NOMO-1 treated with DMSO at 0.1 percent for 48 hours (cell line): ENCODE measurements around the gene ZBTB44.
"Not testable (repeated sequence)": the region's sequence is repeated elsewhere in the genome, so short reads cannot be mapped to it uniquely, and the experiment has no call there.

ENCODE experiments used
- DNase-seq: peaks from one replicate; lab custom pipeline; 2025; ENCODE audit not compliant: unreplicated experiment; lab: John Stamatoyannopoulos, UW

The ZBTB44 gene

DNA sequence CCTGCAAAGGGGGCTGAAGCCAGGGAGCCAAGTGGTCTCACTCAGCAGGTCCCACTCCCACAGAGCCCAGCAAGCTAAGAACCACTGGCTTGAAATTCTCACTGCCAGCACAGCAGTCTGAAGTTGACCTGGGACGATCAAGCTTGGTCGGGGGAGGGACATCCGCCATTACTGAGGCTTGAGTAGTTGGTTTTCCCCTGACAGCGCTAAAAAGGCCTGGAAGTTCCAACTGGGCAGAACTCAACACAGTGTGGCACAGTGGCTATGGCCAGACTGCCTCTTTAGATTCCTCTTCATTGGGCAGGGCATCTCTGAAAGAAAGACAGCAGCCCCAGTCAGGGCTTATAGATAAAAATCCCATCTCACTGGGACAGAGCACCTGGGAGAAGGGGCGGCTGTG lies 64.8 kb downstream of the ZBTB44 start:
- DNase-seq: not testable (repeated sequence)

DNA sequence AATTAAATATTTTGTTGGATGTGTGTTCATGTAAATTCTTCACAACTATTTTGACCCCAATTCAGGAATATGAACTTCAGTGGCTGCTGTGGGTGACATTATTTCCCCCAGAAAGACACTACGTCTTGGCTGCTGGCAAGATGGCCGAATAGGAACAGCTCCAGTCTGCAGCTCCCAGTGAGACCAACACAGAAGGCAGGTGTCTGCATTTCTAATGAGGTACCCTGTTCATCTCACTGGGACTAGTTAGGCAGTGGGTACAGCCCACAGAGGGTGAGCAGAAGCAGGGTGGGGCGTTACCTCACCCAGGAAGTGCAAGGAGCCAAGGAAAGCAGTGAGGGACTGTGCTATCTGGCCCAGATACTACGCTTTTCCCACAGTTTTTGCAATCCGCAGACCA lies 65.3 kb downstream of the ZBTB44 start:
- no peak for DNase-seq

DNA sequence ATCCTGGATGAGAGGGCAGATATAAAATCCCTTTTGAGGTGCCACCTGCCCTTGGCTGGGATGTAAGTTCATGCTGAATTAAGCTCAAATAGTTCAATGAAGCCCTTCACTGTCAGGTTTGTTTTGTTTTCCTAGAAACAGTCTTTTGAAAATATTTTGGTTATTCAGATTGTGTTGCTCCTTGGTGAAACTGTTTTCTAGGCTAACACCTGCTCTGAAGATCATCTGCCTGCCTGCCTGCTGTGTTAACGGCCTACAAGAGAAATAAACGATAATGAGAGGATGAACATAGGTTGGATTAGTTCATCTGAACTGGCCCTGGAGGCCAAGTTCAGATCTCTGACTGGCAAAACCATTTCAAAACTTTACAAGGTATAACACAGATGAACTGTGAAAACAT lies 67.4 kb downstream of the ZBTB44 start:
- DNase-seq: no peak

DNA sequence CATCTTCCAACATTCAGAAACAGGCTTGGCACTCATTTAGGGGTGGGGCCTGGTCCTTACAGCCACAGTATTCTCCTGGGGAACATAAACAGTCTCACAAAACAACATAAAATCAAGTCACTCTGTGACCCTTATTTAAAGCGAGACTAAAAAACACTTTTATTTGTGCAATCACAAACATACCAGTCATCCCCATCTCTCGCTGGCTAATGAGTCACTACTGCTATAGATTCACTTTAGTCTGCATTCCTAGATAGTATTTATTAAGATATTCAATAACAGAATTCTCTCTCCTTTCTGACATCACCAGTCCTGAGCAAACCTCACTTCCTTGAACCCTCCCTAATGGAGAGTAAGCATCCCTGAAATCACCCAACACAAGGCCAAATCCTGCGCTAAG lies 68.0 kb downstream of the ZBTB44 start:
- DNase-seq: no peak

DNA sequence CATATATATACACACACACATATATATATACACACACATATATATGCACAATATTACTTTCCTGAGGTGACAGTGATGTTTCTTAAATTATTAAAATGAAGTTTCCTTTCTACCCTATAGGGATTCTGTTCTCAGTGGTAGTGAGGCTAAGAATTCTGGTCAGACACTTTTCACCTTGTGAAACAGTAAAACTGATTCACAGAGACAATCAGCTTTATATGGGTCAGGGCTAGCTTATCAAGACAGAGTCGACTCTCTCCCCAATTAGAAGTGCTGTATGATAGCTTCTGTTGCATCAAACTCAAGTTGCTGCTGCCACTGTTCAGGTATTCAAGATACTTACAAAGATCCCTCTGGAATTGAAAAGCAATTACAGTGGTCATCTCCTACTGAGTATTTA lies 68.4 kb downstream of the ZBTB44 start:
- DNase-seq: no peak

DNA sequence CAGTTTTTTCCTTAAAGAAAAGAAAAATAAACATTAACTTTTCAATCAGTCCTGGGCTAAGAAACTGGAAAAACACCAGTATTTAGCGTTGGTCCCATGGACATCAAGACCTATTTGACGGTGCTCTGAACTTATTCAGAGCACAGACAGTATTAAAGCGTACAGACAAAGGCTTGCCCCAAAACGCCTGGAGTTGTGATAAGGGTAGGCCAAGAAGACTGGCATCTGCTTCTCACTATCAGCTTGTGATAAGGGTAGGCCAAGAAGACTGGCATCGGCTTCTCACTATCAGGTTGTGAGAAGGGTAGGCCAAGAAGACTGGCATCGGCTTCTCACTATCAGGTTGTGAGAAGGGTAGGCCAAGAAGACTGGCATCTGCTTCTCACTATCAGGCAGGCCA lies 69.3 kb downstream of the ZBTB44 start:
- DNase-seq: not testable (repeated sequence)

DNA sequence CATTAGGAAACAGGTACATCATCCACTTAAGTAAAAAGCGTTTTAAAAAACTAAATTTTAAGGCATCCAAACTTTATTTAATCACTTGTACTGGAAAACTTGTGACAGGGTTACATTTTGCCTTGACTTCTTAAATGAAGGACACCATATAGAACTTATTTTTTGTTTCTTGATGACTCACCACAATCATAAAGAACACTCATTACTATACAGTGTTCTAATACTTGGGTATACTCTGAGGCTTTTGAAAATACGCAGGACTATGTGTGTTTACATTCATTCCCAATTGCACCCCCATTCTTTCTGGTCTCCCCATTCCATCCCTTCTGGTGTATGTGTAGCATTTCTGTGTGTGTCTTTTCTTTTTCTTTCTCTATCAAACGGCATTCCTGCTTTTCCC lies 69.9 kb downstream of the ZBTB44 start:
- DNase-seq: no peak

DNA sequence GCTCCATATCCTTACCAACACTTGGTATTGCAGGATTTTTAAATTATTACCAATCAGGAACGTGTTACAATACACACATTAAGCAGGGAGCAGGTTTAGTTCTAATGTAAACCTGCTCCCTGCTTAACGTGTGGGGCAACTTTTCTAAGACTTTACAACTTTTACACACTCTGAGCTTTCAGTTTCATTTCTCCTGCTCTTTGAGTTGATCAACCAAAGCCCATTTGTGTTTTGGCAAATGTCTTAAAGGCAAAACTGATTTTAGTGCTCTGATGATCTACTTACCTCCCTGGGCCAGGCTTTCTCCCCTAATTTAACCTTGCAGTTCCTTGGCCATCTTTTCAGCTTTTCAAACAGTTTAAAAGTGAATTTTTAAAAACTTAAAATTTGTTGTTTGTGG lies 70.9 kb downstream of the ZBTB44 start:
- no peak for DNase-seq

DNA sequence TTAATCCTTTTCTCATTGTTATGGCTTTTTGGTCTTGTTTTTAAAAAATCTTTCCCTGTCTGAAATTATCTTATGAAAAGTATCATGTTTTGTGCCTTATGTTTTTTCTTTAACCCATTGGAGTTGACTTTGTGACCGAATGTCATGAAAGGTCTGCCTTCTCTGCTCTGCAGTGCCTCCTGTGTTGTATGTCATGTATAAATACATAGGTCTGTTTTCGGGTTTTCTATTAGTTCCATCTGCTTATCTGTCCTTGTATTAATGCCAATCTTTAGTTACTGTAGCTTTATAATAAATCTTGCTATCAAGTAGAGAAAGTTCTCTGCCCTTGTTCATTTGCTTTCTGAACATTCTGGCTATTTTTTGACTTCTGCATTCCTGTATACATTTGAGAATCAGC lies 73.0 kb downstream of the ZBTB44 start:
- no peak for DNase-seq

DNA sequence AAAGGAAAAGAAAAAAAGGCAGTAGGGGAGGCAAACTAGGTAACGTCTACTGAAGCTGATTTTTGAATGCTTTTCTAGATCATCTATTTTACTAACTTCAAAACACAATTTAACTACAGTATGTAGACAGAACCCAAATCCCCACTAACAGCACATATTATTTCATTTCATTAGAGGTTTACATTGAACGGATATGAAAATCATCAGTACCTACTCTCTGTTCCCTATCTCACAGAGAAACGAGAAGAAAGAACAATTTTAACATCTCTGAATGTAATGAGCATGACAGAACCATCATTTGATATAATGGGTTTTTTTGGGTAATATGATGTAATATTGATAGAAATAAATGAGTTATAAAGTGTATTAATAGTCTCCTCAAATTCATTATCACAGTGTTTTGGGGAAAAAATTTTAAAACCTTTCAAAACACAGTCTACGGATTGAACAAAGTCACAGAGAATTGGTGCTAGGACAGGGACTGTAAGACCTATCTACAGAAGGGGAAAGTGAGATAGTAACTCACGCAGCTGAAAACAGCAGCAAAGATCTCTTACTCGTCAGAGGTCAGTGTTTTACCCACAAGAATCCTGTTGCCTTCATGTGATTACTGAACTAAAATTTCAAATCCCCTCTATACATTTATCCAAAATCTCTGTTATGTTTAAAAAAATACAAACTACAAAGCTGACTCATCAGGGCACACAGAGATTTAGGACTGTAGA lies 77.3 kb downstream of the ZBTB44 start:
- no peak for DNase-seq

DNA sequence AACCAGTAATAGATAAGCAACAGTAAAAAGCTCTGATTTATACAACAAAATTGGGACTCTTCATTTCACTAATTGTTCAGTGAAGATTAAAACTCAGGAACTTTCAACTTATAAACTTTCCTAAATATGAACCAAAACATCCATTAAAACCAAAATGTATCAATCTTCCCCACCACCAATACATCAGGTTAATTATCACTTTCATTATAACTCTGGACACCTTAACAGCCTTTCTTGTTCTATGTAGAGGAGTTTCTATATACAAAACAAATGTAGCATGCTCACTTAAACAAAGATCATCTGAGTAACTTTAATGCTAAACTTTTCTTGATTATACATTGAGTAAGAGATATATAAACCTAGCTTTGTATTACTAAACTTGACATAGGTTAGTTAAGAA lies 80.4 kb downstream of the ZBTB44 start:
- DNase-seq: no peak

DNA sequence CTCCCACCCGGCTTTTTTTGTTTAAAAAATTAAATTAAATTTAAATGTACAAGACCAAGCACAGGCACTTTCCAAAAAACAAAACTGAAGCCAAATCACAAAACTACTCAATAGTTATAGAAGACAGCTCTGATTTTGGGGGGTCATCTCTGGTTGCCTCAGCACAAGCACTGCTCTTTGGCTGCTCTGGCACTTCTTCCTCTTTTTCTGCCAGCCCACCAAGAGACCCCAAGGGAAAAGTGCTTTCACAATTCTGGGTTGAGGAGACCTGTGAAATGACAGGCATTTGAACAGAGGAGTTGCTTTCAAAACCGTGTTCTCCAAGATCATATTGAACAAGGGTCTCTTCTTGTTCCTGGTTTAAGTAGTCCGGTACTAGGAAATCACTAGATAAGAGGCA lies 80.8 kb downstream of the ZBTB44 start:
- DNase-seq: not testable (repeated sequence)

DNA sequence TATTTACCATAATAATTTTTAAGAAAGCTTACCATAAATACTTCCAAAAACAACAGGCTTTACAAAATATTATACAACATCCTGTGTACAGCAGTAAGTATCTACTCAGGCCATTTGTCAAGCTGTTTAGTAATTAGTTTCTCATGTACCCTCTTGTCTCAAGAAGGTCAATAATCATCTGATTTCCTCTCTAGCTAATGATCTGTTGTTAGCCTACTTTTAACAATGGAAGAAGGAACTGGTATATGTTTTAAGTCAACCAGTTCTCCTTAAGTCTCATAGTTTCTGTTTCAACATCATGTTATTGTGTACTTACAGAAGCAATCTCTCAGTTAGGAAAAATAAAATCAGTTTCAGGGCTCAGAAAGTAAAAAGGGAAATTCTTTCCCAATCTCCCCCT lies 81.2 kb downstream of the ZBTB44 start:
- not testable (repeated sequence) for DNase-seq

DNA sequence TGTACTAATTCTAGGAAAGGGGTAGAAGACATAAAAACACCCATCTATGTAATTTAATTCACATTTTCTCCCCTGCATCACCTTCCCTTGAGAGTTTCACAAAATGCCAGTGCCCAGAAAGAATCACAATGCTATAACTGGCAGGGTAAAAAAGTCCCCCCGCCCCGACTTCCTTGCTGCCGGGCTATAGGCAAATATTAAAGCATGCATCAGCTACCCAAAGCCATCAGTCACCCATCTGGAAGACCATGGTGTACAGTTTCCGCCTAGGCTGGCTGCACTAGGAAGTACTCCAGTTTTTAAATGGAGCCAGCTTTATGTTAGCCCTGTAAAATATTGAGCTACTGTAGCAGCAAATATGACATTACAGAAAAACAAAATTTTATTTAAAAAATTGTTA lies 87.3 kb downstream of the ZBTB44 start:
- DNase-seq: no peak

DNA sequence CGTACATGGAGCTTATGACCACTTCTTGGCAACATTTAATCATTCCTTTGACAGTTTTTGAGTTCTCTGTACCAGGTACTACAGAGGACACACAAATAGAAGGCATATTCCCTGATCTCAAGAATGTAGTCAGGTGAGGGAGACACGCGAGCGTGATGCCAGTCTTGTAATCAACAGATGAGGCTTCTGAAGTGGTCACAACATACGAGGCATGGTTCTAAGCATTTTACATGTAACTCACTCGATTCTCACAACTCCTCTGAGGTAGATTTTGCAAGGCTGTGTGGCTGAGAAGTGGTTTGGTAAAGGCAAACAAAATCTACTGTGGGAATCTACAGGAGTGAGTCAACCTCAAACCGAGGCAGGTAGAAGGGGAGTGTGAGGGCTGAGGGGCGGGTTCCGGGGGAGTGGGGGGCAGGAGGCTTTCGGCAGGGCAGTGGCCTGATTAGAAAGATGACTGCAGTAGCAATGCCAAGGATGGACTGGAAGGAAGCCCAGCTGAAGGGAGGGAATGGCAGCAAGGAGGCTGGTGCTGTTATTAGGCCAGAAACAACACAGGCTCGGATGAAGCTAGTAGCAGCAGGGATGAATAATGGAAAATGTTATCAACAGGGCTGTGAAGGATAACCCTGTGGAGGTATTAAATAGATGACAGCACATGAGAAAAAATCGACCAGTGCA lies 91.3 kb downstream of the ZBTB44 start:
- DNase-seq: no peak

DNA sequence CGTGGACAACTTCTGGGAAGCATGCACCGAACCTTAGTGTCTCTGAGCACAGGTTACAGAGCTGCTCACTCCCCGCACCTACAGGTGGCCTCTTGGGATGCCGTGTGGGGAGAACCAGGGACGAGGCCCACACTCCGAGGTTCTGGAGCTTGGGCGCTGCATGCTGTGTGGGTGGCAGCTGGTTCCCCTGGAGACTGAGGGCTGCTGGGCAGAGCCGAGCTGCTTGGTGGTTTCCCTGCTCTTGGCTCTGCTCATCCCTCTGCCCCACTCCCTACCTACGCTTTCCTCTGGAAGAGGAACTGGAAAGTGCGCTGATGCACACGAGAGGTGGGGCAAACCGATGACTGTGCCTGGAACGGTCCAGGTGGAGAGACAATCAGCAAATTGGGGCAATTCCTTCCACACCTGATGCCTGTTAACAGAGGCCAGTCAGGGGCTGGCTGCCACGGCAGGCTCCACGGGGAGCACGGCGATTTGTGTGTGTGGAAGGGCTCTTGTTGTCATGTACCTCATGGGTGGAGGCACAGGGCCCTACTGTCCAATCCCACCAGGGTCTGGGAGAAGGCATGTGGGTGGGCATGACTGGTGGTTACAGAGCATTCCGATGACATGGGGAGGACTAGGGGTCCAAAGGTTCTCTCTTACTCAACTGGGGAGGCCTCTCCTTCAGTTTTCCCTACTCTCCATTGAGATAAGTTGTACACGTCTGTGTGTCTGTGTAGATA lies 94.2 kb downstream of the ZBTB44 start:
- DNase-seq: no peak

DNA sequence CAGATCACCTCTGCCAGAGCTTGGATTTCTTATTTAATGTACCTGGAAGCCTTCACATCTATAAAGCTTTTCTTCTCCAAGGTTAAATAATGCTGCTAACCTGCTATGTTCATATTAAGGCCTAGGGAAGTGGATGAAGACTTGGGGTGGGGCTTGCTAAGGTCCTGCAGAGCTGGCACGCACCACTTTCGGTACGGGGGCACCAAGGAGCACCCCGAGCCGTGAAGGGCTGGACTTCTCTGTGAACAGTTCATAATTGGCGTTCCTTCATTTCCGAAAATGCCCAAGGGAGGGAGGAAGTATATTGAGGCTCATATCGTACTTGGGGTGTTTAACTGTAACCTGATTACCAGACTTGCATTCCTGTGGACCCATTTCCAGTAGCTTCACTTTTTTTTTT lies 95.6 kb downstream of the ZBTB44 start:
- no peak for DNase-seq

DNA sequence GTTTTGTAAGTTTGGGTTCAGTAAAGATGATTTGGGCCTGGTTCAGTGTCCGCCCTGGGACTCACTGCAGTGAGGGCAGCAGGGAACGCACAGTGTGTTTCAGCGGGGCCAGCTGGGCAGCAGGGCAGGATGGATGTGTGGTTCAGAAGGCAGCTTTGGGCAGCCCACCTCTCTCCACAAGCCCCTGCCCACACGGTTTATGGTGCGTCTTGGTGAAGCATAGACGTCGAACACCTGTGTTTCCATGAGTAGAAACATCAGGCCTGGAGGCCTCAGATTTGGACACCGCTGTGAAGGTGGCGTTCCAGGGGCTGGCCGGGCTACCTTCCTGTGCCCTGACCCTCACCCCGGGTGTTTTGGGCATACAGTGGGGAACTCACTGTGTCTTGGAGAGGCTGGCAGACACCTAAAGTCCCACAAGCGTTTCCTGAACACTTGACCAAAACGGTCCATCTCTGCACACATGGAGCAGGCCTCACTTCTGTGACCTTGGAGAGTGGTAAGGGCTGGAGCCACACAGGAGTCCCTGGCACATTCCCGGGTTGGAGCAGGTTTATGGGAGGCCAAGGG lies 96.1 kb downstream of the ZBTB44 start:
- no peak for DNase-seq

DNA sequence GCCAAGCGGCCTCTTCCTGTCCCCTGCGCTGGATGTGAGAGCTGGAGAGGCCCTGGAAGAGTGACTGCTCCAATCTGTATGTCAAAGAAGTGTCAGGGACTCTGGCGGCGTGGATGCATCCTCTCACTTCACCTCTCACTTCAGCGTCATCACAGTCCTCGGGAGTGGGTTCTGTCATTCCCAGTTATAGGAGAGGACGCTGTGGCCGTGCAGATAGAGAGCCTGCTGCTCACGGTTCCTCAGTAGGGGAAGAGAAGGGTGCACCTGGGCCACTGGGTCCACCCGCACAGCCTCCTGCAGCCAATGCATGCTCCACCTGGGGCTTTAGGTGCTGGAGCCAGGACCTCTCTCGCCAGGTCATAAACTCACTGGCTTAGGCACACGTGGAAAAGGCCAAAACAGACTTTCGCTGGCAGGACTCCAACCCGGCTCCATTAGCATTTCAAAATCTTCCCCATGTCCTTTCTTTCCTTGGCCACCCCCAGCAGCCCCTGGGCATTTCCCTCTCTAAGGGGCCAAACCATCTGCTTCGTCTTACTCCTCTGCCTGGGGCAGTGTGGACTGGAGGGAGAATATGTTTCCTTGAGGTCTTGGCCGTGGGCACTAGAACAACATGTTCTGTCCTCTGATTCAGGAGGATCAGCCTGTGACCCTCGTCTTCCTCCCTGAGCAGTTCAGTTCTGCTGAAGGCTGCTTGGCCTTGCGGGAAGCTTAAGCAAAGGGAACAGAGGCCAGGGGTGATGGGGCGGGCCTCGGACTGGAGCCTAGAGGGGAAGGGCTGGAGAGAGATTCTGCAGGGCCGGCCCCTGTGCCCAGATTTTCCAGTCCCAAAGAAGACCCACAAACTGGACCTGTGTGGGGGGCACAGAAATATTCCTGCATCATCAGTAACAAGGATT lies 97.3 kb downstream of the ZBTB44 start:
- no peak for DNase-seq

DNA sequence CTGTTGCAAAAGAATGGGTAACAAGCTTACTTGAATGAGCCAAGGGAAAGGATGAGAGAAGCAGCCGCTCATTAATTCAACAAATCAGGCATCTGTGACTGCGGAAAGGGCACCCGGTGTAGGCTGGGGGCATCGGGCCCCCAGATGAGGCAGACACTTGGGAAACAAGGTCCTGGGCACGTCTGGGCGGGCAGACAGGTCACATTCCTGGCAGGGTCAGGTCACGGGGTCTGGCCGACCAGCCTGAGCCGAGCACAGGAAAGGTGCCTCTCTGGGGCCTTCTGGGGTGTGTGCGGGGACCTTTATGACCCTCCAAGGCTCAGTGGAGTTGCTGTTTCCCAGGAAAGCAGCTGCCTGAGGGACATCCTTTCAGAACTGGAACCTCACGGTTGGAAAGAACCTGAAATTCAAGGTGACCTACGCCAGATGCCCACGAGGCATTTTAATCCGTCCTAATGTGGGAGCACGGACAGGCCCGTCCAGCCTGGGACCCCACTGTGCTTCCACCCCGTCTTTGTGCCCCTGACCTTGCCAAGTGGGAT lies 98.1 kb downstream of the ZBTB44 start:
- no peak for DNase-seq

DNA sequence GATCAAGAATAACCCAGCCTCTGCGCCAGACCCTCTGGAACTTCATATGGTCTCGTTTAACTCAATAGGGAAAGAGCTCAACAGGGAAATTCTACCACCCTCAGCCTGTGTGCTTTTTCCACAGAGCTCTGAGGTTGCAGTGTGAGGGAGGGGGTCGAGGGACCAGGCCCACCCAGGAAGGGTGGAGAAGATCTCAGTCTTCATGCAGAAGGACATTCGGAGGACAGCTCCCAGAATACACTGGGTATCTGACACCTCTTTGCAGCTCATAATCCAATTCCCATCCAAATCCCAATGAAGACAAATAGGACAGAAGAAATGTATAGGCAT lies 98.5 kb downstream of the ZBTB44 start:
- DNase-seq: no peak
